ENCODE data around the gene TNFSF8. TPM values are rescaled to one million over a fixed set of nuclear protein-coding genes. Genes with fewer than 3 reads are reported as not detected.

Gene TNFSF8
- polyA plus RNA-seq, 12 donors, result 0.41 to 1.2 (median 0.62) TPM; not detected in 2

GRCh38 chr9:114906922-114907571 is 23.3 kb downstream of the TNFSF8 start:
- DNase-seq, result no peak

- DNase-seq, result no peak
These were observed 25.0 kb downstream of the TNFSF8 start for GRCh38 chr9:114905170-114905940.

- no peak for DNase-seq
These were observed 27.4 kb downstream of the TNFSF8 start for GRCh38 chr9:114902786-114903524.

- DNase-seq, result no peak
These were observed 29.2 kb downstream of the TNFSF8 start for GRCh38 chr9:114900942-114901802.

- DNase-seq, result no peak
These were observed 30.4 kb downstream of the TNFSF8 start for GRCh38 chr9:114899995-114900394.

GRCh38 chr9:114899461-114899860 is 30.9 kb downstream of the TNFSF8 start:
- DNase-seq, result no peak

- DNase-seq, result no peak
These were observed 31.6 kb downstream of the TNFSF8 start for GRCh38 chr9:114898741-114899140.

GRCh38 chr9:114897196-114897595 is 33.2 kb downstream of the TNFSF8 start:
- no peak for DNase-seq

- DNase-seq, result no peak
These were observed 34.0 kb downstream of the TNFSF8 start for GRCh38 chr9:114896344-114896743.

- no peak for DNase-seq
These were observed 34.8 kb downstream of the TNFSF8 start for GRCh38 chr9:114895521-114895991.

GRCh38 chr9:114894609-114895433 is 35.6 kb downstream of the TNFSF8 start:
- no peak for DNase-seq

GRCh38 chr9:114894206-114894605 is 36.2 kb downstream of the TNFSF8 start:
- no peak for DNase-seq

GRCh38 chr9:114893221-114894010 is 37.0 kb downstream of the TNFSF8 start:
- no peak for DNase-seq

GRCh38 chr9:114889802-114890224 is 40.6 kb downstream of the TNFSF8 start:
- no peak for DNase-seq

GRCh38 chr9:114888607-114889006 is 41.8 kb downstream of the TNFSF8 start:
- DNase-seq, result no peak

GRCh38 chr9:114887963-114888362 is 42.4 kb downstream of the TNFSF8 start:
- no peak for DNase-seq

- DNase-seq, result no peak
These were observed 45.5 kb downstream of the TNFSF8 start for GRCh38 chr9:114884787-114885452.

- DNase-seq, result no peak
These were observed 46.7 kb downstream of the TNFSF8 start for GRCh38 chr9:114883709-114884108.

GRCh38 chr9:114880291-114880745 is 50.1 kb downstream of the TNFSF8 start:
- no peak for DNase-seq
